Spleen (tissue), 11 donors: ENCODE data around the gene SLC22A23. TPM values are rescaled to one million over a fixed set of nuclear protein-coding genes. Genes with fewer than 3 reads are reported as not detected.

ENCODE experiments used
- DNase-seq: peaks from one replicate; pipeline ENCODE4 v3.0.0-alpha.2; 2020
- H3K27ac ChIP-seq, 8 donors: fragments of 200-600 bp; sonication (generic) in 7 of 8; 1 replicate in 4 of 8; 2 replicates in 4 of 8; pipeline versions ENCODE4 v1.5.0 to v1.8.0; 2016 to 2021; ENCODE audit warnings: inconsistent platforms in 4 of 8, mild to moderate bottlenecking in 4 of 8, moderate library complexity in 1 of 8
- H3K27me3 ChIP-seq, 7 donors: fragments of 200-600 bp; sonication (generic) in 6 of 7; replicated peaks in 1 of 7; 1 replicate in 4 of 7; 2 replicates in 3 of 7; pipeline versions ENCODE4 v1.5.0 to v1.8.0; 2016 to 2021; ENCODE audit warnings: inconsistent platforms in 3 of 7, mild to moderate bottlenecking in 1 of 7
- H3K36me3 ChIP-seq, 6 donors: fragments of 200-600 bp; sonication (generic) in 5 of 6; 1 replicate in 4 of 6; 2 replicates in 2 of 6; pipeline versions ENCODE4 v1.5.0 to v1.8.0; 2016 to 2021; ENCODE audit warnings: inconsistent platforms in 2 of 6
- H3K4me1 ChIP-seq, 6 donors: fragments of 200-600 bp; sonication (generic) in 5 of 6; 1 replicate in 3 of 6; 2 replicates in 3 of 6; pipeline versions ENCODE4 v1.5.0 to v1.8.0; 2016 to 2021; ENCODE audit warnings: inconsistent platforms in 3 of 6
- H3K4me3 ChIP-seq, 8 donors: fragments of 200-600 bp; sonication (generic) in 7 of 8; 1 replicate in 4 of 8; 2 replicates in 4 of 8; pipeline versions ENCODE4 v1.5.0 to v1.8.0; 2016 to 2021; ENCODE audit warnings: inconsistent platforms in 4 of 8, mild to moderate bottlenecking in 4 of 8, moderate library complexity in 2 of 8
- H3K9me3 ChIP-seq, 8 donors: fragments of 200-600 bp; sonication (generic) in 7 of 8; 1 replicate in 4 of 8; 2 replicates in 4 of 8; pipeline versions ENCODE4 v1.5.0 to v1.8.0; 2016 to 2021; ENCODE audit warnings: inconsistent platforms in 4 of 8
- CTCF ChIP-seq, 11 experiments: fragments of 200-600 bp in 7 of 11; fragments of 450-650 bp in 4 of 11; sonication (generic) in 4 of 11; IDR thresholded peaks in 8 of 11; conservative IDR thresholded peaks in 3 of 11; 1 replicate in 7 of 11; 2 replicates in 4 of 11; pipeline versions ENCODE4 v1.4.0 to v1.8.0; 2016 to 2021; ENCODE audit warnings: antibody characterized with exemption in 11 of 11, inconsistent platforms in 4 of 11, mild to moderate bottlenecking in 1 of 11
- POLR2A ChIP-seq, 3 donors: fragments of 450-650 bp; IDR thresholded peaks; one replicate each; pipeline ENCODE4 v1.5.1; 2017; ENCODE audit warnings: antibody characterized with exemption in 3 of 3, mild to moderate bottlenecking in 1 of 3
- POLR2AphosphoS5 ChIP-seq, 3 donors: sonication (generic); formaldehyde crosslinking; IDR thresholded peaks; one replicate each; pipeline ENCODE4 v1.5.1; 2017; ENCODE audit warnings: antibody characterized with exemption in 3 of 3
- WGBS, 5 donors: extraction: QIAGEN DNeasy Blood & Tissue Kit in 3 of 5; methylation state at CpG; one replicate each; pipeline versions ENCODE4 v1.1.5 to v1.1.7; 2013 to 2018; 5-methylcytosine and 5-hydroxymethylcytosine counted together
- intact Hi-C: fragments of 100-400 bp; cut with DNase I; formaldehyde crosslinking; loops from one replicate; pipeline ENCODE4 v1.15.0; 2023; ENCODE audit warnings: low total_unique reads
- polyA plus RNA-seq, 3 donors: library from polyadenylated mRNA; stranded (reverse); fragments of 200-250 nt; gene quantifications; one replicate each; pipeline ENCODE4 v1.2.1, GENCODE V29; 2013
- total RNA-seq, 7 donors: library from RNA; depleted of rRNA in 3 of 7; stranded (reverse); fragments of >200 nt in 3 of 7; fragmentation: NEBNext Ultra II Directional in 4 of 7; extraction: Animal tissue kit (Norgen Biotek cat#: 25700) in 4 of 7; gene quantifications; one replicate each; pipeline versions ENCODE4 v1.1.0 to v1.2.1, GENCODE V29; 2016 to 2021
- donor health status: healthy with polysubstance abuse.
- donor health status: DM: no; HTN: no; CAD: no; lungs with moderate emphysema.
- donor health status: DM: no; HTN: no; CAD: no.
- donor health status: Bipolar disorder and iron deficiency.
- donor health status: healthy.
- donor health status: DM: no; HTN: no; CAD: no.
- donor health status: DM: yes; HTN: yes; CAD: no.

The SLC22A23 gene
- total and polyA plus RNA-seq, 10 donors, result 1.9 to 22.6 (median 18.3) TPM

- H3K4me1 ChIP-seq, result peaks cover 0 to 9% (median 0%) of the 10 kb centered on the region in 6 donors
- peaks cover 0 to 66% (median 35%) of the 10 kb centered on the region in 6 donors for H3K36me3 ChIP-seq
- H3K27ac ChIP-seq, result no peak overlapping the region
- WGBS, 5 donors, result 78 to 84% (median 82%) methylated on average over 9 of the region's 9 CpGs
- H3K9me3 ChIP-seq, result no peaks in the 10 kb centered on the region
- no peak for TF ChIP-seq POLR2AphosphoS5 (IDR thresholded peaks at IDR 0.05)
- no peak for TF ChIP-seq POLR2A (IDR thresholded peaks at IDR 0.05)
- TF ChIP-seq CTCF (IDR thresholded peaks at IDR 0.05 in 8 of 11, conservative IDR thresholded peaks at IDR 0.05 in 3 of 11), result no peak
- no peak overlapping the region for H3K4me3 ChIP-seq
- intact Hi-C loops, result loop anchor here (10.0 kb wide), 2 partner anchors 701 to 881 kb away; no protein-coding TSS in a partner anchor
- no peaks in the 10 kb centered on the region for H3K27me3 ChIP-seq
- DNase-seq, result peak; percentile 55
Measured at GRCh38 chr6:3273707-3274521, 182.9 kb downstream of the SLC22A23 start.

GRCh38 chr6:3272911-3273547 lies 183.8 kb downstream of the SLC22A23 start:
- intact Hi-C loops, result loop anchor here (10.0 kb wide), 2 partner anchors 702 to 882 kb away; no protein-coding TSS in a partner anchor
- H3K36me3 ChIP-seq, result peaks cover 0 to 75% (median 37%) of the 10 kb centered on the region in 6 donors
- WGBS, 5 donors, result 85 to 94% (median 93%) methylated on average over 31 to 32 of the region's 32 CpGs
- H3K4me3 ChIP-seq, result no peak overlapping the region
- H3K9me3 ChIP-seq, result no peaks in the 10 kb centered on the region
- no peak for TF ChIP-seq CTCF (IDR thresholded peaks at IDR 0.05 in 8 of 11, conservative IDR thresholded peaks at IDR 0.05 in 3 of 11)
- TF ChIP-seq POLR2AphosphoS5 (IDR thresholded peaks at IDR 0.05), result peak in 1 of 3 donors; percentile 38
- H3K27me3 ChIP-seq, result no peaks in the 10 kb centered on the region
- H3K27ac ChIP-seq, result no peak overlapping the region
- H3K4me1 ChIP-seq, result peaks cover 0 to 9% (median 0%) of the 10 kb centered on the region in 6 donors
- DNase-seq, result peak; percentile 72

- peaks cover 0 to 9% (median 0%) of the 10 kb centered on the region in 6 donors for H3K4me1 ChIP-seq
- H3K27me3 ChIP-seq, result no peaks in the 10 kb centered on the region
- no peaks in the 10 kb centered on the region for H3K9me3 ChIP-seq
- no peak overlapping the region for H3K27ac ChIP-seq
- DNase-seq, result peak; percentile 62
- intact Hi-C loops, result loop anchor here (10.0 kb wide), 2 partner anchors 703 to 883 kb away; no protein-coding TSS in a partner anchor
- peaks cover 0 to 78% (median 37%) of the 10 kb centered on the region in 6 donors for H3K36me3 ChIP-seq
- TF ChIP-seq POLR2AphosphoS5 (IDR thresholded peaks at IDR 0.05) (no peak), CTCF (IDR thresholded peaks at IDR 0.05 in 8 of 11, conservative IDR thresholded peaks at IDR 0.05 in 3 of 11) (no peak), POLR2A (IDR thresholded peaks at IDR 0.05) (no peak)
- no peak overlapping the region for H3K4me3 ChIP-seq
- 79 to 95% (median 88%) methylated on average over 13 of the region's 13 CpGs for WGBS, 5 donors
Measured at GRCh38 chr6:3271756-3272155, 185.1 kb downstream of the SLC22A23 start.

GRCh38 chr6:3270258-3270657 lies 186.6 kb downstream of the SLC22A23 start:
- WGBS, 5 donors, result 81 to 92% (median 85%) methylated on average over 9 to 15 of the region's 15 CpGs
- peak; percentile 55 for DNase-seq
- TF ChIP-seq CTCF (IDR thresholded peaks at IDR 0.05 in 8 of 11, conservative IDR thresholded peaks at IDR 0.05 in 3 of 11) (no peak), POLR2A (IDR thresholded peaks at IDR 0.05) (no peak), POLR2AphosphoS5 (IDR thresholded peaks at IDR 0.05) (no peak)
- peaks cover 0 to 85% (median 37%) of the 10 kb centered on the region in 6 donors for H3K36me3 ChIP-seq
- no peaks in the 10 kb centered on the region for H3K9me3 ChIP-seq
- no peak overlapping the region for H3K27ac ChIP-seq
- H3K4me1 ChIP-seq, result peaks cover 0 to 9% (median 0%) of the 10 kb centered on the region in 6 donors
- H3K27me3 ChIP-seq, result no peaks in the 10 kb centered on the region
- H3K4me3 ChIP-seq, result no peak overlapping the region
- intact Hi-C loops, result loop anchor here (10.0 kb wide), 2 partner anchors 705 to 885 kb away; no protein-coding TSS in a partner anchor
